GM12878 (cell line): ENCODE data around the gene GRIN2A. TPM values are rescaled to one million over a fixed set of nuclear protein-coding genes. Genes with fewer than 3 reads are reported as not detected.

Source experiments
- ATAC-seq: fragments of 200-7000 bp; cut with Tn5 transposase; 3 replicates; pipeline ENCODE4 v1.9.1; 2020; ENCODE audit warnings: mild to moderate bottlenecking, moderate library complexity
- BruUV-seq: library from RNA; stranded (reverse); fragments of 400-500 nt; replicated peaks from 2 replicates; lab custom pipeline; 2021; lab: Mats Ljungman, UMichigan
- CTCF ChIA-PET: fragments of 300-600 bp; sonication (Branson Sonifier 250); formaldehyde crosslinking; extraction: SDS; loops from one replicate; lab custom pipeline; 2021; ENCODE audit warnings: inconsistent platforms; lab: Yijun Ruan, JAX
- POLR2A ChIA-PET: fragments of 350-600 bp; formaldehyde crosslinking; extraction: SDS; loops from one replicate; lab custom pipeline; 2021; ENCODE audit warnings: inconsistent platforms; lab: Charles Lee
- RAD21 ChIA-PET: fragments of 300-600 bp; sonication (Branson Sonifier 250); formaldehyde crosslinking; loops from one replicate; lab custom pipeline; 2023; ENCODE audit warnings: antibody characterized with exemption; ENCODE audit not compliant: unreplicated experiment; lab: Charles Lee
- SMC1A ChIA-PET: fragments of 300-600 bp; sonication (Branson Sonifier 250); formaldehyde crosslinking; loops from one replicate; lab custom pipeline; 2023; ENCODE audit not compliant: unreplicated experiment, uncharacterized antibody; lab: Charles Lee
- DNase-seq: peaks from one replicate; pipeline ENCODE4 v3.0.0-alpha.2; 2011; ENCODE audit warnings: low read depth, low spot score
- FAIRE-seq: peaks from 3 replicates; lab custom pipeline; 2011; peaks lifted over from hg19 to GRCh38; lab: Jason Lieb, UNC
- H2AFZ ChIP-seq: 2 replicates; pipeline ENCODE4 v1.6.0; 2011; ENCODE audit warnings: low read depth, low read length, control low read depth; ENCODE audit not compliant: control insufficient read depth
- H3K27ac ChIP-seq: 2 replicates; pipeline ENCODE4 v1.5.1; 2011; ENCODE audit warnings: control low read depth; ENCODE audit not compliant: control insufficient read depth, insufficient read depth
- H3K27me3 ChIP-seq, 2 experiments: replicated peaks in 1 of 2; 2 replicates each; pipeline versions ENCODE4 v1.6.0 to v1.6.1; 2011; ENCODE audit warnings: low read length in 1 of 2; ENCODE audit not compliant: control insufficient read depth in 2 of 2, insufficient read depth in 2 of 2
- H3K36me3 ChIP-seq, 2 experiments: 2 replicates each; pipeline ENCODE4 v1.5.1; 2011; ENCODE audit warnings: low read length in 1 of 2; ENCODE audit not compliant: control insufficient read depth in 2 of 2, insufficient read depth in 2 of 2
- H3K4me1 ChIP-seq: 2 replicates; pipeline ENCODE4 v1.6.1; 2011; ENCODE audit warnings: mild to moderate bottlenecking, low read length, moderate library complexity, mixed read lengths; ENCODE audit not compliant: control insufficient read depth, insufficient read depth
- H3K4me2 ChIP-seq: 2 replicates; pipeline ENCODE4 v1.6.0; 2011; ENCODE audit warnings: control low read depth; ENCODE audit not compliant: control insufficient read depth, insufficient read depth
- H3K4me3 ChIP-seq: fragments of 200-600 bp; sonication (generic); 2 replicates; pipeline ENCODE4 v1.5.1; 2016
- H3K79me2 ChIP-seq: 2 replicates; pipeline ENCODE4 v1.6.0; 2011; ENCODE audit warnings: low read length; ENCODE audit not compliant: control insufficient read depth, insufficient read depth
- H3K9ac ChIP-seq: 2 replicates; pipeline ENCODE4 v1.8.0; 2011; ENCODE audit warnings: low read length, control low read depth, mixed read lengths; ENCODE audit not compliant: control insufficient read depth, insufficient read depth
- H3K9me3 ChIP-seq: replicated peaks from 3 replicates; pipeline ENCODE4 v1.5.1; 2011; ENCODE audit warnings: mild to moderate bottlenecking, low read length; ENCODE audit not compliant: control insufficient read depth, insufficient read depth
- H4K20me1 ChIP-seq: 2 replicates; pipeline ENCODE4 v1.6.0; 2011; ENCODE audit not compliant: control insufficient read depth, insufficient read depth
- BHLHE40 ChIP-seq, 2 experiments: fragments of 450-650 bp in 1 of 2; IDR thresholded peaks; 2 replicates each; pipeline ENCODE4 v1.6.1; 2011 to 2017; ENCODE audit warnings: low read depth in 2 of 2, borderline replicate concordance in 1 of 2, improper control_type of control experiment in 1 of 2, low read length in 1 of 2, mild to moderate bottlenecking in 1 of 2
- CBFB ChIP-seq: IDR thresholded peaks from 2 replicates; pipeline ENCODE4 v1.6.1; 2016; ENCODE audit warnings: antibody characterized with exemption, low read depth
- E2F8 ChIP-seq: fragments of 450-650 bp; IDR thresholded peaks from 2 replicates; pipeline ENCODE4 v1.6.1; 2018; ENCODE audit warnings: mild to moderate bottlenecking, low read depth, moderate library complexity; ENCODE audit not compliant: partially characterized antibody
- EZH2 ChIP-seq: IDR thresholded peaks from 2 replicates; pipeline ENCODE4 v1.6.1; 2012; ENCODE audit warnings: low read depth, mild to moderate bottlenecking, control low read depth, inconsistent platforms, low read length, borderline replicate concordance; ENCODE audit not compliant: control insufficient read depth
- FOS ChIP-seq: IDR thresholded peaks from 3 replicates; pipeline ENCODE4 v1.6.1; 2011; ENCODE audit warnings: borderline replicate concordance; ENCODE audit not compliant: insufficient read length; ENCODE audit errors: extremely low read depth
- JUNB ChIP-seq: IDR thresholded peaks from 2 replicates; pipeline ENCODE4 v1.6.1; 2016; ENCODE audit warnings: antibody characterized with exemption, mild to moderate bottlenecking
- MTA3 ChIP-seq: IDR thresholded peaks from 2 replicates; pipeline ENCODE4 v1.6.1; 2012; ENCODE audit warnings: low read length, inconsistent platforms, borderline replicate concordance
- RAD21 ChIP-seq: IDR thresholded peaks from 2 replicates; pipeline ENCODE4 v1.6.1; 2011; ENCODE audit warnings: mild to moderate bottlenecking, low read depth, low read length, moderate library complexity; ENCODE audit not compliant: insufficient read depth
- RUNX3 ChIP-seq: IDR thresholded peaks from 2 replicates; pipeline ENCODE4 v1.6.1; 2012; ENCODE audit warnings: low read length, inconsistent platforms
- TAF1 ChIP-seq: IDR thresholded peaks from 2 replicates; pipeline ENCODE4 v1.6.1; 2011; ENCODE audit warnings: mild to moderate bottlenecking, low read depth, low read length, borderline replicate concordance
- USF2 ChIP-seq: IDR thresholded peaks from 2 replicates; pipeline ENCODE4 v1.6.1; 2011; ENCODE audit warnings: low read depth, low read length, improper control_type of control experiment, borderline replicate concordance
- ZNF217 ChIP-seq: fragments of 450-650 bp; IDR thresholded peaks from 2 replicates; pipeline ENCODE4 v1.6.1; 2017; ENCODE audit warnings: antibody characterized with exemption, mild to moderate bottlenecking
- ZZZ3 ChIP-seq: IDR thresholded peaks from 2 replicates; pipeline ENCODE4 v1.6.1; 2011; ENCODE audit warnings: low read depth; ENCODE audit not compliant: control insufficient read depth, insufficient read length
- WGBS: methylation state at CpG from one replicate; pipeline ENCODE4 v1.1.6; 2016; ENCODE audit warnings: low lambda C conversion rate; ENCODE audit not compliant: insufficient replicate concordance, insufficient coverage; ENCODE audit errors: missing lambda C conversion rate; 5-methylcytosine and 5-hydroxymethylcytosine counted together
- in situ Hi-C: fragments of 300-500 bp; cut with MboI; formaldehyde crosslinking; loops from 9 replicates; pipeline ENCODE4 v1.14.3; 2018; ENCODE audit warnings: mixed read lengths
- intact Hi-C: fragments of 100-400 bp; cut with micrococcal nuclease; formaldehyde crosslinking; loops from one replicate; pipeline ENCODE4 v1.14.2; 2022; ENCODE audit not compliant: unreplicated experiment
- polyA plus RNA-seq, 11 experiments: library from polyadenylated mRNA; depleted of rRNA in 4 of 11; unstranded in 6 of 11; stranded (reverse) in 5 of 11; fragments of >200 nt; fragmentation: Nextera tagmentation in 4 of 11; fragmentation: Illumina TruSeq in 1 of 11; extraction: Ambion mirVana in 4 of 11; extraction: Trizol in 1 of 11; gene quantifications; 1 replicate in 1 of 11; 2 replicates in 10 of 11; pipeline versions ENCODE4 v1.2.1 to v1.2.3, GENCODE V29; 2011 to 2016; ENCODE audit warnings: inconsistent platforms in 2 of 11, missing spikeins in 2 of 11, low read depth in 1 of 11
- total RNA-seq, 4 experiments: library from RNA; depleted of rRNA in 3 of 4; stranded (reverse); fragments of >200 nt in 3 of 4; fragmentation: Illumina TruSeq in 1 of 4; extraction: Trizol in 1 of 4; gene quantifications; 2 replicates each; pipeline versions ENCODE4 v1.2.1 to v1.2.3, GENCODE V29; 2013 to 2021

Gene GRIN2A
- total and polyA plus RNA-seq, 10 of the 15 experiments (the other 5 are each of a cell fraction or from before 2014, with no cell fraction given): 2.4 to 13.3 (median 7.3) TPM

GRCh38 chr16:9859701-9860327 lies 322.4 kb downstream of the GRIN2A start:
- Histone ChIP-seq H4K20me1 (no peaks in the 10 kb centered on the region), H3K79me2 (no peaks in the 10 kb centered on the region), H2AFZ (no peak overlapping the region), H3K9me3 (no peaks in the 10 kb centered on the region), H3K27ac (no peak overlapping the region), H3K36me3 (no peaks in the 10 kb centered on the region), H3K9ac (no peak overlapping the region), H3K27me3 (no peaks in the 10 kb centered on the region), H3K4me1 (no peaks in the 10 kb centered on the region), H3K4me2 (no peak overlapping the region), H3K4me3 (no peak overlapping the region)
- ChIA-PET POLR2A (no interaction called here), RAD21 (no interaction called here), SMC1A (interaction anchor here (1.0 kb wide), 3 partner anchors 22 to 96 kb away, joined by 3 read pairs; no protein-coding TSS in a partner anchor), CTCF (interaction anchor here (0.6 to 1.6 kb wide), 2 partner anchors 17 to 965 kb away, joined by 3 read pairs; no protein-coding TSS in a partner anchor)
- WGBS: 42% methylated on average over 8 of the region's 8 CpGs
- in situ Hi-C loops (no loop called here), intact Hi-C loops (no loop called here)
- DNase-seq: no peak
- FAIRE-seq: no peak
- BruUV-seq: no TSS peak
- no peak for ATAC-seq
- TF ChIP-seq TAF1 (no peak), RUNX3 (no peak), ZZZ3 (no peak)

GRCh38 chr16:9854675-9855074 lies 327.6 kb downstream of the GRIN2A start:
- H4K20me1 ChIP-seq: no peaks in the 10 kb centered on the region
- FAIRE-seq (no peak), ATAC-seq (no peak), DNase-seq (no peak)
- H3K36me3 ChIP-seq: no peaks in the 10 kb centered on the region
- BruUV-seq: no TSS peak
- ChIA-PET CTCF (interaction anchor here (1.3 kb wide), 1 partner anchor 92 kb away, joined by 4 read pairs; no protein-coding TSS in a partner anchor), POLR2A (no interaction called here), RAD21 (no interaction called here), SMC1A (interaction anchor here (1.2 kb wide), 1 partner anchor 14 kb away, joined by 4 read pairs; no protein-coding TSS in a partner anchor)
- TF ChIP-seq JUNB (no peak), ZNF217 (no peak), MTA3 (no peak), USF2 (no peak), RAD21 (no peak), FOS (no peak), E2F8 (no peak), EZH2 (no peak), BHLHE40 (IDR thresholded peaks at IDR 0.05; ENCODE audit: borderline replicate concordance in 1 of 2, low read depth in 2 of 2, low read length in 1 of 2) (no peak), CBFB (no peak)
- in situ Hi-C loops: no loop called here
- H3K9me3 ChIP-seq: no peaks in the 10 kb centered on the region; the same call in 2 of the 3 replicates
- H3K4me1 ChIP-seq: no peaks in the 10 kb centered on the region
- H3K4me3 ChIP-seq: no peak overlapping the region
- H3K27me3 ChIP-seq: no peaks in the 10 kb centered on the region
- no peak overlapping the region for H3K9ac ChIP-seq
- WGBS: 0% methylated on average over 2 of the region's 2 CpGs
- intact Hi-C loops: no loop called here
- no peak overlapping the region for H3K27ac ChIP-seq
- H3K4me2 ChIP-seq: no peak overlapping the region
- no peak overlapping the region for H2AFZ ChIP-seq
- no peaks in the 10 kb centered on the region for H3K79me2 ChIP-seq
